ENCODE results near the gene SYT1.

The SYT1 gene

GRCh38 chr12:78887444-78887843, 22.9 kb downstream of the SYT1 start:
- no peak for TF ChIP-seq ZNF8 (CRISPR knock-in tag; IDR thresholded peaks at IDR 0.05)
- no peak; the same call in 1 of the 3 replicates for ATAC-seq

GRCh38 chr12:78888568-78888967, 24.0 kb downstream of the SYT1 start:
- ATAC-seq = no peak
- TF ChIP-seq SNAI2 (CRISPR knock-in tag; IDR thresholded peaks at IDR 0.05) (no peak), TOX (CRISPR knock-in tag; IDR thresholded peaks at IDR 0.05; ENCODE audit: borderline replicate concordance) (no peak), GLIS3 (CRISPR knock-in tag; IDR thresholded peaks at IDR 0.05) (no peak), ZNF565 (CRISPR knock-in tag; conservative IDR thresholded peaks at IDR 0.05; ENCODE audit: low read depth) (no peak), ZNF70 (CRISPR knock-in tag; IDR thresholded peaks at IDR 0.05) (no peak), CSDC2 (CRISPR knock-in tag; IDR thresholded peaks at IDR 0.05) (no peak), ZFP3 (CRISPR knock-in tag; IDR thresholded peaks at IDR 0.05) (no peak), TSHZ2 (CRISPR knock-in tag; IDR thresholded peaks at IDR 0.05) (no peak), BACH2 (CRISPR knock-in tag; IDR thresholded peaks at IDR 0.05; ENCODE audit: borderline replicate concordance) (no peak), ARNTL (CRISPR knock-in tag; IDR thresholded peaks at IDR 0.05; ENCODE audit: borderline replicate concordance, low read depth) (no peak)
- TF ChIP-seq, protein P1, sequence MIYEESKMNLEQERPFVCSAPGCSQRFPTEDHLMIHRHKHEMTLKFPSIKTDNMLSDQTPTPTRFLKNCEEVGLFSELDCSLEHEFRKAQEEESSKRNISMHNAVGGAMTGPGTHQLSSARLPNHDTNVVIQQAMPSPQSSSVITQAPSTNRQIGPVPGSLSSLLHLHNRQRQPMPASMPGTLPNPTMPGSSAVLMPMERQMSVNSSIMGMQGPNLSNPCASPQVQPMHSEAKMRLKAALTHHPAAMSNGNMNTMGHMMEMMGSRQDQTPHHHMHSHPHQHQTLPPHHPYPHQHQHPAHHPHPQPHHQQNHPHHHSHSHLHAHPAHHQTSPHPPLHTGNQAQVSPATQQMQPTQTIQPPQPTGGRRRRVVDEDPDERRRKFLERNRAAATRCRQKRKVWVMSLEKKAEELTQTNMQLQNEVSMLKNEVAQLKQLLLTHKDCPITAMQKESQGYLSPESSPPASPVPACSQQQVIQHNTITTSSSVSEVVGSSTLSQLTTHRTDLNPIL (CRISPR knock-in tag; IDR thresholded peaks at IDR 0.05; ENCODE audit: low read depth) = no peak
- TF ChIP-seq, protein P2, sequence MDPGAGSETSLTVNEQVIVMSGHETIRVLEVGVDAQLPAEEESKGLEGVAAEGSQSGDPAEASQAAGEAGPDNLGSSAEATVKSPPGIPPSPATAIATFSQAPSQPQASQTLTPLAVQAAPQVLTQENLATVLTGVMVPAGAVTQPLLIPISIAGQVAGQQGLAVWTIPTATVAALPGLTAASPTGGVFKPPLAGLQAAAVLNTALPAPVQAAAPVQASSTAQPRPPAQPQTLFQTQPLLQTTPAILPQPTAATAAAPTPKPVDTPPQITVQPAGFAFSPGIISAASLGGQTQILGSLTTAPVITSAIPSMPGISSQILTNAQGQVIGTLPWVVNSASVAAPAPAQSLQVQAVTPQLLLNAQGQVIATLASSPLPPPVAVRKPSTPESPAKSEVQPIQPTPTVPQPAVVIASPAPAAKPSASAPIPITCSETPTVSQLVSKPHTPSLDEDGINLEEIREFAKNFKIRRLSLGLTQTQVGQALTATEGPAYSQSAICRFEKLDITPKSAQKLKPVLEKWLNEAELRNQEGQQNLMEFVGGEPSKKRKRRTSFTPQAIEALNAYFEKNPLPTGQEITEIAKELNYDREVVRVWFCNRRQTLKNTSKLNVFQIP (CRISPR knock-in tag; IDR thresholded peaks at IDR 0.05; ENCODE audit: borderline replicate concordance, low read depth) = no peak

GRCh38 chr12:78891646-78892353, 27.2 kb downstream of the SYT1 start:
- TF ChIP-seq ISL1 (CRISPR knock-in tag; IDR thresholded peaks at IDR 0.05) = peak; percentile 75
- TF ChIP-seq TCF4 (CRISPR knock-in tag; IDR thresholded peaks at IDR 0.05; ENCODE audit: borderline replicate concordance) = peak; percentile 72; the same call in 1 of the 2 replicates
- TF ChIP-seq CSDC2 (CRISPR knock-in tag; IDR thresholded peaks at IDR 0.05) = no peak
- ATAC-seq = no peak; the same call in 2 of the 3 replicates

- TF ChIP-seq ISL1 (CRISPR knock-in tag; IDR thresholded peaks at IDR 0.05) (peak; percentile 57), ZFP30 (CRISPR knock-in tag; IDR thresholded peaks at IDR 0.05) (no peak)
- peak; percentile 88 for ATAC-seq
Observed at GRCh38 chr12:78898416-78898815, 33.8 kb downstream of the SYT1 start.

- no peak for ATAC-seq
Observed at GRCh38 chr12:78914859-78915331, 50.3 kb downstream of the SYT1 start.

More at GRCh38 chr12:78914859-78915331, 50.3 kb downstream of the SYT1 start:
- TF ChIP-seq TCF4 (CRISPR knock-in tag; IDR thresholded peaks at IDR 0.05; ENCODE audit: borderline replicate concordance) (no peak), OSR1 (CRISPR knock-in tag; IDR thresholded peaks at IDR 0.05) (no peak), RARB (CRISPR knock-in tag; IDR thresholded peaks at IDR 0.05) (no peak), SNAI2 (CRISPR knock-in tag; IDR thresholded peaks at IDR 0.05) (no peak), ESRRG (CRISPR knock-in tag; IDR thresholded peaks at IDR 0.05) (no peak), CSDC2 (CRISPR knock-in tag; IDR thresholded peaks at IDR 0.05) (no peak), ZNF8 (CRISPR knock-in tag; IDR thresholded peaks at IDR 0.05) (no peak), PPARA (CRISPR knock-in tag; IDR thresholded peaks at IDR 0.05; ENCODE audit: borderline replicate concordance) (no peak), ZNF70 (CRISPR knock-in tag; IDR thresholded peaks at IDR 0.05) (no peak), TSHZ2 (CRISPR knock-in tag; IDR thresholded peaks at IDR 0.05) (no peak), ZNF565 (CRISPR knock-in tag; conservative IDR thresholded peaks at IDR 0.05; ENCODE audit: low read depth) (no peak)
- TF ChIP-seq, protein P1 (CRISPR knock-in tag; IDR thresholded peaks at IDR 0.05; ENCODE audit: low read depth) = no peak
- TF ChIP-seq, protein P3, sequence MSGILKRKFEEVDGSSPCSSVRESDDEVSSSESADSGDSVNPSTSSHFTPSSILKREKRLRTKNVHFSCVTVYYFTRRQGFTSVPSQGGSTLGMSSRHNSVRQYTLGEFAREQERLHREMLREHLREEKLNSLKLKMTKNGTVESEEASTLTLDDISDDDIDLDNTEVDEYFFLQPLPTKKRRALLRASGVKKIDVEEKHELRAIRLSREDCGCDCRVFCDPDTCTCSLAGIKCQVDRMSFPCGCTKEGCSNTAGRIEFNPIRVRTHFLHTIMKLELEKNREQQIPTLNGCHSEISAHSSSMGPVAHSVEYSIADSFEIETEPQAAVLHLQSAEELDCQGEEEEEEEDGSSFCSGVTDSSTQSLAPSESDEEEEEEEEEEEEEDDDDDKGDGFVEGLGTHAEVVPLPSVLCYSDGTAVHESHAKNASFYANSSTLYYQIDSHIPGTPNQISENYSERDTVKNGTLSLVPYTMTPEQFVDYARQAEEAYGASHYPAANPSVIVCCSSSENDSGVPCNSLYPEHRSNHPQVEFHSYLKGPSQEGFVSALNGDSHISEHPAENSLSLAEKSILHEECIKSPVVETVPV (CRISPR knock-in tag; IDR thresholded peaks at IDR 0.05) = no peak

All from SK-N-SH treated with all-trans-retinoic acid at 6 μM for 48 hours (cell line).